ENCODE measurements around the gene OR13G1.

DNA sequence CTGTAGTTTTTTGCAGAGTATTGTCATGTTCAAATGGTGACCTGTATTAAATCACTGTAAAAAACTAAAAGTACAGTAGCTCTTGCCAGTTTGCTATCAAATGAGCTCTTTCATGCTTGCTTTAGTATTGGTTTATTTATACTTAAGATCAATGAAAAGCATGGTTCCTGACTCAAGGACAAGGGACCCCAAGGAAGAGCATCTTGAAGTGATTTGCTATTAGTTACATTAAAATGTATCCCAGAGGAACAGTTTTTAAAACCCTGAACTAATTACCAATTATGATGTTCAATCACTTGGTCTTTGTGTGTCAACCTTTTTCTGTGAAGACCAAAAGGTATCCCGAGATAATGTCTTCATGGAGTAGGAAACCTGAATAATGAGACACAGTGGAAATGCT, at the start of gene OR13G1:
- TF ChIP-seq, protein P1, sequence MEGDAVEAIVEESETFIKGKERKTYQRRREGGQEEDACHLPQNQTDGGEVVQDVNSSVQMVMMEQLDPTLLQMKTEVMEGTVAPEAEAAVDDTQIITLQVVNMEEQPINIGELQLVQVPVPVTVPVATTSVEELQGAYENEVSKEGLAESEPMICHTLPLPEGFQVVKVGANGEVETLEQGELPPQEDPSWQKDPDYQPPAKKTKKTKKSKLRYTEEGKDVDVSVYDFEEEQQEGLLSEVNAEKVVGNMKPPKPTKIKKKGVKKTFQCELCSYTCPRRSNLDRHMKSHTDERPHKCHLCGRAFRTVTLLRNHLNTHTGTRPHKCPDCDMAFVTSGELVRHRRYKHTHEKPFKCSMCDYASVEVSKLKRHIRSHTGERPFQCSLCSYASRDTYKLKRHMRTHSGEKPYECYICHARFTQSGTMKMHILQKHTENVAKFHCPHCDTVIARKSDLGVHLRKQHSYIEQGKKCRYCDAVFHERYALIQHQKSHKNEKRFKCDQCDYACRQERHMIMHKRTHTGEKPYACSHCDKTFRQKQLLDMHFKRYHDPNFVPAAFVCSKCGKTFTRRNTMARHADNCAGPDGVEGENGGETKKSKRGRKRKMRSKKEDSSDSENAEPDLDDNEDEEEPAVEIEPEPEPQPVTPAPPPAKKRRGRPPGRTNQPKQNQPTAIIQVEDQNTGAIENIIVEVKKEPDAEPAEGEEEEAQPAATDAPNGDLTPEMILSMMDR (conservative IDR thresholded peaks at IDR 0.05 in 1 of 2, IDR thresholded peaks at IDR 0.05 in 1 of 2; ENCODE audit: extremely low read depth in 1 of 2, insufficient read depth in 1 of 2, low read depth in 1 of 2, low read length in 2 of 2), result no peak
- no peak for TF ChIP-seq EZH2 (IDR thresholded peaks at IDR 0.05; ENCODE audit: borderline replicate concordance, low read length)
